ENCODE data around the gene TMEM132E.

Gene TMEM132E

GRCh38 chr17:34606763-34607162, 27.4 kb downstream of the TMEM132E start:
- DNase-seq, result no peak

- DNase-seq, result no peak
Observed at GRCh38 chr17:34607917-34608316, 28.5 kb downstream of the TMEM132E start.

GRCh38 chr17:34609210-34609609, 29.8 kb downstream of the TMEM132E start:
- DNase-seq, result no peak

DNA sequence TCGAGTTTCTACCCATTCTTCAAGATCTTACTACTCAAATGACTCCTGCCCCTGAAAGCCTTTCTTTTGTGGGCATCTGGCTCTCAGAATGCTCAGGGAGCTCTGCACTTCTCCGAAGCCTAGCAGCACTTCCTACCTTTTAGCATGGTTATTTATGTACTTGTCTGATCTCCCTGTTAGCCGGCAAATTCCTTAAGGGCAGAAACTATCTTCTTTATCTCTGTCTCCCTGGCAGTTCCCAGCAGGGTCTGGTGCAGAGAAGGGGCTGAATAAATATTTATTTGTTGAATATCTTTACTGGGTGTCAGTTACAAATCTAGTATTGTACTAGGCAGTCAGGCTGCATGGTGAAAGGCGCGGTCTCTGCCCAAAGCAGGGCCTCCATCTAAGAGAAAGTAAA, 30.7 kb downstream of the TMEM132E start:
- DNase-seq, result no peak

DNA sequence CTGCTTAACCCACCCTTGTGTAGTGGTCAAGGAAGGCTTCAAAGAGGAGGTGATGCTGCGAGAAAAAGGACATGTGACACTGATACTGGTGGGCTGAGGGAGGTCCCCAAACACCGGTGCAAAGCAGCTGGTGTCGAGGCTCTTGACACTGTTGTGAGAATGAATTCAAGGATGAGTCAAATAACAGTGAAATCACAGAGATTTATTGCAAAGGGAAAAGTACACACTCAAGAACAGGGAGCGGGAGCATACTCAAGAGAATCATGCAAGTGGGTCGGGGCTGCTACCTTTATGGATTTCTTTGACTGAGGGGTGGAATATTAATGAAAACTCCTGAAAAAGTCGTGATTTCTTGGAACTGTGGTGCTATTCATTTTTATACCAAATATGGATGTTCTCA, 31.1 kb downstream of the TMEM132E start:
- no peak for DNase-seq

GRCh38 chr17:34613064-34614019, 34.0 kb downstream of the TMEM132E start:
- DNase-seq, result no peak

GRCh38 chr17:34614698-34615097, 35.3 kb downstream of the TMEM132E start:
- no peak for DNase-seq

DNA sequence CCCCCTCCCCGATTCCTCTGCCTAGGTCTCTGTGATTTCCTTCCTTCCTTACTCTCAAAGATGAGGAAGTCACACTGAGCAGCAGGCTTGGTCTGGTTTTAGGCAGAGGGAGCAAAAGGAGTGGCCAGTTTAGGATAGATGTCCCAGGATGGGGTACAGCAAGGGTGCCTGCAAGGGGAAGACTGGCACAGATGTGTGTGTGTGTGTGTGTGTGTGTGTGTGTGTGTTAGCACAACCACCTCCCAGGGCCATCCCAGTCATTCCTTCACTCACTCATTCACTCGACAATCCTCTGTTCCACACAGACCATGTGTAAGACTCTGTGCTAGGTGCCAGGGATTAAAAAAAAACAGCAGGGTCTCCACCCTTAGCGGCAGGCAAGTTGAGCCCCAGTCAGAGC, 35.9 kb downstream of the TMEM132E start:
- DNase-seq, result no peak

DNA sequence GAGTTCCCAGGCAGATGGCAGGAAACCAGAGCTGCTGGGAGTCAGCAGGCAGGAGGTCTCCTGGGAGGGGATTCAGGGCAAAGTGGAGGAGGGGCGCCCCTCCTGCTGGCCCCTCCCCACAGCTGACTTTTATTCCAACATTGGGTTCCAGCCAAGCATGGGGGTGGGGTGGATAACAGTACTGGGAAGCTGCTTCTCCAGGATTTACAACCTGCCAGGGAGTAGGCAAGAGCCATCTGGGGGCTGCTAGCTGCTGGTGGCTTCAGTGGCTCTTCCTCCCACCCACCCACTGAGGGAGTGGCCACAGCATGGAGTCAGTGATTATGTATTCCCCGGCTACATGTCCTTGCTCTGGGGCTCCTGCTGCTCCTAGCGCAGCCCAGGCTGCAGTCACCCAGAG, 36.8 kb downstream of the TMEM132E start:
- DNase-seq, result no peak

DNA sequence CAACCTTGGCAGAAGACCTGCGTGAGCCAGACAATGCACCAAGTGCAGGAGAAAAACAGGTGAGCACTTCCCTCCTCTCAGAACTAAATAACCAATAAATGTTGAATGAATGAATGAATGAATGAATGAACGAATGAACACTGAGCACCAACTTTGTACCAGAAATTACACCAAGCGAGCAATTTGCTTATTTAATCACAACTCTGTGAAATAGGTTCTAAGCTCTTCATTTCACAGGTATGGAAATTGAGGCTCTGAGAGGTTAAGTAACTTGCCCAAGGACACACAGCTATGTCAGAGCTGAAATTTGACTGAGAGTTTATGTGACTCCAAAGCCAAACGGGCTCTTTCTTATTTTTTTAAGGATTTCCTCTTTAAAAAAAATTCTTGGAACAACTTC, 38.0 kb downstream of the TMEM132E start:
- DNase-seq, result no peak

- no peak for DNase-seq
Observed at GRCh38 chr17:34619687-34620217, 40.4 kb downstream of the TMEM132E start.

GRCh38 chr17:34620458-34620857, 41.1 kb downstream of the TMEM132E start:
- DNase-seq, result no peak

- no peak for DNase-seq
Observed at GRCh38 chr17:34622862-34623623, 43.7 kb downstream of the TMEM132E start.

DNA sequence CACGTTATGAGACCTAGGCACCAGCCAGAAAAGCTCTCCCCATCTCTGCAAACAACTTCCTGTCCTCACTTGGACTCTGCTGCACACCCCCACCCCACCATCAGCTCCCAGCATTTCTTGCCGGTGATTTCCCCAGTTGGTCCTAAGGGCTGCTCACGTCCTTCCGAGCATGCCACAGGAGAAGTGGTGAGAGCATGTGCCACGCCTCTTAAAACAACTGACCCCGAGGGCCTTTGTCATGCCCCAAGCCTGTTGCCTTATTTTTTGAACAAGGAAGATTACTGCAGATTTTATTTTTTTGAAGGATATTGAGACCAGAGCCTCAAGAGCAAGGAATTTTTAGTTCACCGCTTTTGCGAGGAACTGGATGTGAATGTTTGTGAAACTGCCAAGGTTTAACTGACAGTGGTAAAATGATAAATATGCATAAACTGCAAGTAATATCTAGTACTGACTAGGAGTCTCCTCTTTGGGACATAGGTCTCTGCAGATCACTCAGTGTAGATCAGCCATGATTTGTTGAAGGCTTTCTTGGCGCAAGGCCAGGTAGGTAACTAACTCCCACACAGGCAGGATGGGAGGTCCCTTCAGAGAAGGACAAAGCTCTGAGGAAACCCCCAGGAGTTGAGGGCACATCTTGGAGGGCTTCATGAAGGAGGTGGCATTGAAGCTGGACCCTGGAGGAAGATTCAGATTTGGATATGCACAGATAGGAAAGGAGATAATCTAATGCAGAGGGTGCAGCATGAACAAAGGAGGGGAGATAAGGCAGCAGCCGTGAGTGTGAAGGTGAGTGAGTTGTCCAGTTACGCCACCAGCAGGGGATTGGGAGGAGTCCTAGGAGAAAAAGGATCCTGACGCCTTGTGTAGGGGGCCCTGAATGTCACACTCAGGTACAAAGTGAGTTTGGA, 44.7 kb downstream of the TMEM132E start:
- no peak for DNase-seq

DNA sequence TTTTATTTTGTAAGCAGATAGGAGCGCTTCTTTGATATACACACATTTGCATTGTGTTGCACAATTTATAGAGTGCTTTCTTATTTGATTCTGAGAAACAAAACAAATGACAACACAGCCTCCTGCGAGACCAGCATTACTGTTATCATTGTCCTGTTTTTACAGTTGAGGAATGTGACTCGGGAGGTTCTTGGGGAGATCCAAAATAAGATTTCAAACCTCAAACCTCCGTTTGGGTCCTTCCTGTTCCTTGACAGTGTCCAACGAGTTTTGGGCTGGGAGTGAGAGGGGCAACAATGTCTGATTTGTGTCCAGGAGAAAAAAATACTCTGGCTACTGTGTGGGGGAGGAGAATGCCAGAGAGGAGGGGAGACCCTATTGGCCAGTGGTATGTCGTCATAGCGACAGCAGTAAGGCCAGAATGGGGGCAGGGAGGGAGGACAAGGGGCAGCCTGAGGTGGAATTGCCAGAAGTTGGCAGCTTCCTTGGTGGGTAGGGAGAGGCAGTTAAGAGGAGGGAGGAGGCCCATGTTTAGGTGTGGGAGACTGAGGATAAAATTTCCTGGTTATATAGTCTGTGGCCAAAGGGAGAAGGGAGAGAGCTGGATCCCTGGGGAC, 45.5 kb downstream of the TMEM132E start:
- no peak for DNase-seq

- DNase-seq, result no peak
Observed at GRCh38 chr17:34626121-34626681, 46.8 kb downstream of the TMEM132E start.

- DNase-seq, result no peak
Observed at GRCh38 chr17:34628879-34629278, 49.5 kb downstream of the TMEM132E start.

DNA sequence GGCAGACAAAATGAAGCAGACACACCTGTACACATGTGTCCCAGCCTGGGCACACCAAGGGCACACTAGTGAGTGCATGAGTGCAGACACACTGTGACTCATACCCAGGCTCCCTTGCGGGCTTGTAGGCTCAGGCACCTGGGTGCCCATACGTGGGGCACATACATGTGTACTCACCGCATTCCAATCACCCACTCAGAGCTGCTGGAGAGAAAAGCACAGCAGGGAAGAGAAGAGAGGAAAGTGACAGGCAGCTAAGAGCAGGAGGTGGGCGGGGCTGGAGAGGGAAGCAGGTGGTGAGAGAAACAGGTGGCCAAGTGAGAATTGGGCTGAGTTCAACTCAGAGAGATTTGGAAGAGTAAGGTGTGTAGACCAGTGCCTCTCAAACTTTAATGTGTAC, 54.0 kb downstream of the TMEM132E start:
- no peak for DNase-seq

GRCh38 chr17:34633760-34634159, 54.4 kb downstream of the TMEM132E start:
- DNase-seq, result no peak

DNA sequence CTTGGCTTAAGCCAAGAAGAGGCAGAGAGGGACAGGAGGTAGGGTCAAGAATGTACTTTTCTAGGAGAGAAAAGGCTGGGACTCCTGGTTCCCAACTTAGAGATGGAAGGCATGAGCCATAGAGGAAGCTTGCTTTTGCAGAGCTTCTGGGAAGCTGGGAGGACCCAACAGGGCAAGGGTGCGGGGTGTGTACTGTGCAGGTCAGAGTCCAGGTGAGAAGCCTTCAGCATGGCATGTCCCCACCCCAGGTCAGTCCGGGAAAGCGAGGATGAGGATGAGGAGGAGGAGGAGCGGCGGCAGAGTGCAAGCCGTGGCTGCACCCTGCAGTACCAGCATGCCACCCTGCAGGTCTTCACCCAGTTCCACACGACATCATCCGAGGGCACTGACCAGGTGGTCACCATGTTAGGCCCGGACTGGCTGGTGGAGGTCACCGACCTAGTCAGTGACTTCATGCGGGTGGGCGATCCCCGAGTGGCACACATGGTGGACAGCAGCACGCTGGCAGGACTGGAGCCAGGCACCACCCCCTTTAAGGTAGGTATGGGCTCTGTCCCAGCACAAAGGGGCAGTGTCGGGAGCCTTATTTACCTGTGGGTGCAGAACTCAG, 55.3 kb downstream of the TMEM132E start:
- no peak for DNase-seq

DNA sequence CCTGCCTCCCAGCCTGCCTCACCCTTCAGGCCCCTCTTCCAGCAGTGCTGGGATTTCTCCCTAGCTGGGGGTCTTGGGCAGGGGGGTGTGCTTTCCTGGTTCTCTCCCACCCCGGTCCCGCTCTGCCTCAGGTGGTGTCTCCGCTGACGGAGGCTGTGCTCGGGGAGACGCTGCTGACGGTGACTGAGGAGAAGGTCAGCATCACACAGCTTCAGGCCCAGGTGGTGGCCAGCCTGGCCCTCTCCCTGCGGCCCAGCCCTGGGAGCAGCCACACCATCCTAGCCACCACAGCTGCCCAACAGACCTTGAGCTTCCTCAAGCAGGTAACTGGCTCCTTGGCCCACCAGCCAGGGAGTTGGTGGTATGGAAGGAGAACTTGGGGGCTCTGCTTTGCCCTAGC, 56.5 kb downstream of the TMEM132E start:
- DNase-seq, result no peak
